ENCODE data around the gene MYO5B.

GRCh38 chr18:50024466-50024865 lies 170.5 kb downstream of the MYO5B start:
- TF ChIP-seq NKRF (IDR thresholded peaks at IDR 0.05; ENCODE audit: borderline replicate concordance) (no peak), CTCF (IDR thresholded peaks at IDR 0.05 in 2 of 3, conservative IDR thresholded peaks at IDR 0.05 in 1 of 3; ENCODE audit: insufficient read depth in 2 of 3, low read depth in 1 of 3, low read length in 3 of 3) (no peak), CEBPG (CRISPR knock-in tag; IDR thresholded peaks at IDR 0.05) (no peak), CEBPG (tag; conservative IDR thresholded peaks at IDR 0.05 in 1 of 2, IDR thresholded peaks at IDR 0.05 in 1 of 2) (no peak), CHD1 (IDR thresholded peaks at IDR 0.05; ENCODE audit: low read length) (no peak), MAX (CRISPR knock-in tag; IDR thresholded peaks at IDR 0.05) (no peak), ZNF644 (tag; IDR thresholded peaks at IDR 0.05; ENCODE audit: low read depth) (no peak), JUNB (CRISPR knock-in tag; conservative IDR thresholded peaks at IDR 0.05) (no peak), NR2C2 (CRISPR knock-in tag; IDR thresholded peaks at IDR 0.05) (no peak), NR2C2 (tag; IDR thresholded peaks at IDR 0.05) (no peak), E2F4 (CRISPR knock-in tag; IDR thresholded peaks at IDR 0.05; ENCODE audit: low read depth) (no peak), BHLHE40 (IDR thresholded peaks at IDR 0.05; ENCODE audit: low read length) (no peak), RBM17 (IDR thresholded peaks at IDR 0.05; ENCODE audit: borderline replicate concordance, low read depth, low read length) (no peak), NFXL1 (CRISPR knock-in tag; IDR thresholded peaks at IDR 0.05) (no peak)
